Activated CD8-positive, alpha-beta memory T cell treated with anti-CD3 and anti-CD28 coated beads for 36 hours (primary cell): ENCODE data around the gene KRT16. TPM values are rescaled to one million over a fixed set of nuclear protein-coding genes. Genes with fewer than 3 reads are reported as not detected.
"Not testable (repeated sequence)": the region's sequence is repeated elsewhere in the genome, so short reads cannot be mapped to it uniquely, and the experiment has no call there.

Experiments
- CTCF ChIA-PET: fragments of 350-600 bp; sonication (Branson Sonifier 250); formaldehyde crosslinking; loops from one replicate; lab custom pipeline; 2021; ENCODE audit warnings: antibody characterized with exemption; lab: Charles Lee
- POLR2A ChIA-PET: fragments of 350-600 bp; sonication (Branson Sonifier 250); formaldehyde crosslinking; loops from one replicate; lab custom pipeline; 2021; ENCODE audit warnings: antibody characterized with exemption; lab: Charles Lee
- total RNA-seq, 2 experiments: library from RNA; stranded (reverse); gene quantifications; one replicate each; pipeline ENCODE4 v1.2.3, GENCODE V29; 2021

KRT16 gene
- total RNA-seq, 2 experiments from 2014 or later, result not detected

DNA sequence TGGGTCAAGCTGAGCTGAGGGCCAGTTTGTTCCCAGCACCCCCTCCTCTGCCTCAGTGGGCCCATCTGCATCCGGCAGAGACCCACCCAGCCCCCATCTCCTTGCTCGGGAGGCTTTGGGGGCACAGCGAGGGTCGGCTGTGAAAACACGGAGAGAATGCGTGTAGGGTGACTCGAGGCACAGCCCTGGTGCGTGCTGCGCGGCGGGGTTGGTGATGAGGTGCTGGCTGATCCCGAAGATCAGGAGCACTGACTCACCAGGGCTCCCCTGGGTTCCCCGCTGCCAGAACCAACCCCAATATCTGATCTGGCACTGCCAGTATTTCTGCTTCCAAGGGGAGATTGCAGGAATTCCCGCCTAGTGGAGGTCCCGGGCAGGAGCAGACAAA, 19.3 kb upstream of the KRT16 start:
- POLR2A ChIA-PET, result no interaction called here

DNA sequence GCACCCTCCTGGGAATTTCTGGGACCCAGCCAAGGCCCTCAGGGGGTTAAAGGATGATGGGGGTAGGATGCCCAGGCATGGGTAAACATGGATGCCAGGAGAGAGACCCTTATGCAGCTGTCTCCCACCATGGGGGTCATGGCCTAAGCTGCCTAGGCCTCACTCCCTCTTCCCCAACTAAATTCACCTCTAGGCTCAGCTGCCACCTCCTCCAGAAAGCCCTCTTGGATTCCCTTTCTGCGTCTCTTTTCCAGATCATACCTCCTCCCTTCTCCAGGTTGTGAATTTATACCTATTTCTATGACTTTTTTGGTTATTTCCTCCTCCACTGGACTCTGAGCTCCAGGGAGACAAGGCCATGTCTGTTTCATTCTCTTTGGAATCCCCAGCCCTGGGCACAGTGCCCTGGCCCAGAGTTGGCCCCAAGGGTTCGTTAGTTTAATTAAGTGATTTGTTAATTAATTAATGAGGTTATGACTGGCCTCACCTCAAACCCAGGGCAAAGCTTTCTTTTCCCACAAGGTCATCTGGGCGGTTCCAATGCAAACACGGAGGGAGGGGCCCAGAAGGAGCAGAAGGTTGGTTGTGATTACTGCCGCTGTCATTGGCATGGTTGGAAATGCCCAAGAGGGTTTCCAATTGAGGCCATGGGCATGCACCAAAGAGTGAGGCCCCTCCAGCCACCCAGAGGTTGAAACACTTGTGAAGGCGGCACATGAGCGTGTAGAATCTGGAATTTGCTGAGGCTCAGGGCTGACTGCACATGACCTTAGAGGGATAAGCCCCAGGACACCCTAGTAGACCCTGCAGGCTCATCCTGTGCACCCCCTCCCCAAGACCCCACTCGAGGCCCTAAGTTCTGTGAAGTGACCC, 18.7 kb upstream of the KRT16 start:
- ChIA-PET CTCF (no interaction called here), POLR2A (no interaction called here)

More for the DNA sequence above, 19.3 kb upstream of the KRT16 start:
- CTCF ChIA-PET, result no interaction called here

DNA sequence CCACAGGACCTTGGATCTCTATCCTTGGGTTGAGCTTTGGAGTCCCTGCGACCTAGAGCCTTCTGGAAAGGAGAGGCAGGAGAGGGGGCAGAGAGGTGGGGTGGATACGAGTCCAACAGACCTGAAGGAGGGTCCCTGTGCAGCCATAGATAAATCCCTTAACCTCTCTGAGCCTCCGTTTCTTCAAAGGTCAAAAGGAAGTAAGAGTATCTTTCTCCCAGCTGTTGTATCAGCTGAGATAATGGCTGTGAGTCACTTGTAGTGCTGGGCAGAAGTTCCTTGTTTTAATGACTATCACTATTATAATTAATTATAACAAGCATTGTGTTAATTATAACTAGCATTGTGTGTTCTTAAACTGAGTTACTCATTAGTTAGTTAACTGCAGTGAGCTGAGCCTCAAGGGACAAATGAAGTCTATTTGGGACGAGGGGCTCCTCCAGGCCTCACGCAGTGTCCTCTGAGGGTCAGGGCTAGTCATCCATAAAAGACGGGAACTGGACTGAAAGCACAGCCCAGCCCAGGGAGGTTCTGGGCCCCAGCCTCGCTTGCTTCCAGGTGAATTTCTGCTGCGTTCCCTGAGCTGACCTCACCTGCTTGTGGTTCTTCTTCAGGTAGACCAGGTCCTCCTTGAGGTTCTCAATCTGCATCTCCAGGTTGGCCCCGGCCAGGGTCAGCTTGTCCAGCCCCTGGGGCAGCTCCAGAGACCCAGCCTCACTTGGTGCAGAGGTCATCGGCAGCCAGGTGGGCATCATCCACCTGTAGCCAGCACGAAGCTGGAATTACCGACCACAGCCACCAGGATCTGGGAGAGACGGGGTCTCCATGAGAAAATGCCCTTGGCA, 17.5 kb upstream of the KRT16 start:
- CTCF ChIA-PET, result no interaction called here
- POLR2A ChIA-PET, result no interaction called here

DNA sequence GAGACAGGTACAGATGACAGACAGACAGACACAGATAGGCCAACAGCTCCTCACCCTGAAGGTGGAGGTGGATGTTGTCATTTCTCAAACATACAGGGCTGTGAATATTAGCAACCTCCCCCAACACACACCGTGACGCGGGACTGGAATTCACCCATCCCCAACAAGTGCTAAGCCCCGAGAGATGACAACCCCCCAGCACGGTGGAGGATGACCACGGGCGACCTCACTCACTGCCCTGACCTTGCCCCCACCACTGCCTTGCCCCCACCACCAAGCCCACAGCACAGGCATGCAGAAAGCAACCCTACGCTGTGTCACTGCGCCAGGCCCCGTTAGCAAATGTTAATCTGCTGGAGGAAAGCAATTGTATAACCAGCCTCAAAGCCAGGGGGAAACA, 16.7 kb upstream of the KRT16 start:
- ChIA-PET POLR2A (no interaction called here), CTCF (no interaction called here)

DNA sequence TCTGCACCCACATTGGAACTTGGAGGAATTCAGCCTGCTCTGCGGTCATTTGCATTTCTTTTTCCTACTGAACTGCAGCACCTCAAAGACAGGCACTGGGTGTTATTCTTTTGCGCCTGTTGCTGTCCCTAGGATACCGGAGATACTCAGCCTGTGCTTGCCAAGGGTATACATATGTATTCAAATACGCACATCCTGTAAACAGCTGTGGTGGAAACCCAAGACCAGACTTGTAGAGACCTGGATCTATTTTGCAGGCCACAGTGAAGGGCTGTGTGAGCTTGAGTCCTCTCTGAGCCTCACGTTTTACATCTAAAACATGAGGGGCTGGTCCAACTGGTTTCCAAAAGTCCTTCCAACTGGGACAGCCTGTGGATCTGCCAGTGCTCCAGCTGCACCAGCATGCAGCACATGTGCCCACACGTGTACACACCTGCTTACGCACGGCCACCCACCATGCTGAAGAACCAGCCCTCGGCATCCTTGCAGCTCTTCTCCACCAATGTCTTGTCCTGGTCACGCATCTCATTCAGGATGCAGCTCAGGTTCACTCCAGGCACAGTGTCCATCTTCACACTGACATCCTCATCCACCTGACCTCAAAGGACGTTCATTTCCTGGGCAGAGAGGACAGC, 16.2 kb upstream of the KRT16 start:
- CTCF ChIA-PET, POLR2A ChIA-PET: not testable (repeated sequence)

DNA sequence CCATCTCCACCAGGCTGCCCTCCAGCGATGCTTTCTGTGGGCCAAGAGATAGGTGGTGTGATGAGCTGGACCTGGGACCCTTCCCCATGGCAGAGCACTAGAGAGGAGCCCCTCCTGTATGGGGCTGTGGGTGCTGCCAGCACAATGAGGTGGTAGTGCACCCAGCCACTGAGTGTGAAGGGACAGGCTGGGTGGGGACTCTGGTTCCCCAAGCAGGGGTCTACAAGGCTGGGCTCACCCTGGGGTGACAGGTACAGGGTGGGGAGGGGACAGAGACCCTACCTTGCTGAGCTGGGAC, 15.5 kb upstream of the KRT16 start:
- CTCF ChIA-PET, POLR2A ChIA-PET: not testable (repeated sequence)

DNA sequence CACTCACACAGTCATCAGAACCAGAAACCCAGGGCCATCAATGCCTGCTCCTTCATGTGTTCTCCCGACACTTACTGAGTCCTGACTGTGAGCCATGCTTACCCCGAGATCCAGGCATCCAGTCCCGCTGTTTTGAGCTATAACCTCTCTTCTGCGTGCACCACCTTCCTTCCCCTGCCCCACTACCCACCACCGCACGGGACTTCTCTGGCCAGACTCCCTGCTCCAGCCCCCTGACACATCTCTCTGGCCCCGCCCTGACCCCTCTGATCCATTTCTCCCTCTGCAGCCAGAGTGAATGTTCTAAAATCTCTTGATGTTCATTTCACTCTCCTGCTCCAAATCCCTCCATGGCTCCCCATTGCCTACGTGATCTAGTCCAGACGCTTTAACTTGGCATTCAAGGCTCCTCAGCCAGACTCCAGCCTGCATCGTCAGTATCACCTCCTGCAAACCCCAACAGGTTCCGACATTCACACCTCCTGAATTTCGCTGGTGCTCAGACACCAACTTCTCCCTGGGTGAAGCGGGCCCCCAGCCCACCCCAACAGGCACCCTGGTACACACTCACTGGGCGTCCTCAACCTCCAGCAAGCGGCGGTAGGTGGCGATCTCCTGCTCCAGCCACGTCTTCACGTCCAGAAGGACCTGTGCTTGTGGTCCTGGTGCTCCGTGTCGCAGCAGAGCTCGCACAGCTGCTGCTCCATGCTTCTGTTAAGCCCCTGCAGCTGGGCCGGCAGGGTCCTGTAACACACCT, 14.9 kb upstream of the KRT16 start:
- ChIA-PET POLR2A (no interaction called here), CTCF (interaction anchor here (1.1 kb wide), 1 partner anchor 711 kb away, joined by 3 read pairs; no protein-coding TSS in a partner anchor)

DNA sequence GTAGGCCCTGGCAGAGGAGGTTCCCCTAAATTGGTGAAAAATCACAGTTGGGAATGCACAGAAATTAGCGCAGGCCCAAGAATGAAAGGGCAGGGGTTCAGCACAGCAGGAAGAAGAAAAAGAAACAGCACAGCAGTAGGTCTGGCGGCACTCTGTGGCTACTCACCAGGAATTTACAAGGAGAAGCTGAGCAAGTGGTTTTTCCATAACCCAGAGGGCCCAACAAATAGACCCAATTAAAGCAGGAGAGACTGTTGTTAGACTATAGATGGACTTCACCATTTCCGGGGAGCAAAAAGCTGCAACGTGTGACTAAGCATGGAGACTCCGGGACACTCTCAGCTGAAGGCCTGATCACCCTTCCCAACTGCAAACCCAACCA, 14.3 kb upstream of the KRT16 start:
- CTCF ChIA-PET, result interaction anchor here (1.1 kb wide), 1 partner anchor 711 kb away, joined by 3 read pairs; no protein-coding TSS in a partner anchor
- POLR2A ChIA-PET, result not testable (repeated sequence)

DNA sequence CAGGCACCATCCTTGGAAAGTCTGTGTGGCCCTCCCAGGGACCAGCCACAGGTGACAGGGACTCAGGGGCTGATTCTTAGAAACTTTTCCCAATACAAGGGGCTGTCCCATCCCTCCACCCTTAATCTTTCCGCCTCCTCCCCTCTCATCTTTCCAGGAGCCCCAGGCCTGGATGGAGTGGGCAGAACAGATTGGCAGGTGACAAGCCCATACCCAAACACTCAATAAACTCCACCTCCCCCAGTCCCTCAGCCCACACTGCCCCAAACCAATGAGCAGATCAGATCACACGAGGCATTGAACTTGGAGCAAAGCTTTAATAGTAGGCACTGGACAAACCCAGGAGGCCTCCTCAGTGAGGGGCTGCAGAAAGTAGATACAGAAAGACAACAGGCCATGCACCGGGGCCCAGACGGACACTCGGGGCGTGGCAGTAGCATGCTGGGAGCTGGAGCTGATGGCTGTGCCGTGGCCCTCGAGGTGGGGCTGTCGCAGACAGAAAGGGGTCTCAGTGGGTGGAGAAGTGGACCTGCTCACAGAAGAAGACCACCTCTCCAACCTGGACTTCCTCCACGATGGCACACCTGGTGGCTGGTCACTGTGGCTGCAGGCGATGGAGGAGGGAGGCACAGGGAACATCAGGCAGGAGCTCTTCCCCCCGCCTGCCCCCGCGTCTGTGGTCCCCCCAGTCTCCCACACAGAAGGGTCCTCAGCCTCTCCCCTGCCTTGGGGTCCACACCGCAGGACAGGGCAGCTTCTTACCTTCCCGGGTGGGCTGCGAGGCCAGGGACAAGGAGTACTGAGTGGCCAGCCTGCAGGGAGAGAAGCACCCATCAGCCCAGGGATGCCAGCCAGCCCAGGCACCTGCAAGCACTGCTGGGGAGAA, 13.7 kb upstream of the KRT16 start:
- CTCF ChIA-PET, result interaction anchor here (1.1 kb wide), 1 partner anchor 710 kb away, joined by 3 read pairs; no protein-coding TSS in a partner anchor
- POLR2A ChIA-PET, result not testable (repeated sequence)

DNA sequence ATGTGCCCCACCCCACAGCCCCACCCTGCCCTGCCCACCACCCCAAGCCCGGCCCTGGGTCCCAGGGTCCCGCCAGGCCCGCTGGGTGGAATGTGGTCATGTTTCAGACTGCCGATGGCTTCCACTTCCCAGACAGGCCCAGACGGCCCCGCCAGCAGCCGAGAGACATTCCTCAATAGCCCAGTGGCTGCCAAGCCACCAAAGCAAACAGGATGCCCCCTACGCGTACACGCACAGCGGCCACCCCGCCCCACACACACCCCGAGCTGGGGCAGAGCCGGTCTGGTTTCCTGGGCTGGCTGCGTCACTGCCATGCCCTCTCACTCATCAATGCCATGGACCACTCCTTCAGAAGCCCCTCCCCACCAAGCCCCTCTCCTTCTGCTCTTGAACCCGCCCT, 13.0 kb upstream of the KRT16 start:
- CTCF ChIA-PET, result no interaction called here
- POLR2A ChIA-PET, result no interaction called here

DNA sequence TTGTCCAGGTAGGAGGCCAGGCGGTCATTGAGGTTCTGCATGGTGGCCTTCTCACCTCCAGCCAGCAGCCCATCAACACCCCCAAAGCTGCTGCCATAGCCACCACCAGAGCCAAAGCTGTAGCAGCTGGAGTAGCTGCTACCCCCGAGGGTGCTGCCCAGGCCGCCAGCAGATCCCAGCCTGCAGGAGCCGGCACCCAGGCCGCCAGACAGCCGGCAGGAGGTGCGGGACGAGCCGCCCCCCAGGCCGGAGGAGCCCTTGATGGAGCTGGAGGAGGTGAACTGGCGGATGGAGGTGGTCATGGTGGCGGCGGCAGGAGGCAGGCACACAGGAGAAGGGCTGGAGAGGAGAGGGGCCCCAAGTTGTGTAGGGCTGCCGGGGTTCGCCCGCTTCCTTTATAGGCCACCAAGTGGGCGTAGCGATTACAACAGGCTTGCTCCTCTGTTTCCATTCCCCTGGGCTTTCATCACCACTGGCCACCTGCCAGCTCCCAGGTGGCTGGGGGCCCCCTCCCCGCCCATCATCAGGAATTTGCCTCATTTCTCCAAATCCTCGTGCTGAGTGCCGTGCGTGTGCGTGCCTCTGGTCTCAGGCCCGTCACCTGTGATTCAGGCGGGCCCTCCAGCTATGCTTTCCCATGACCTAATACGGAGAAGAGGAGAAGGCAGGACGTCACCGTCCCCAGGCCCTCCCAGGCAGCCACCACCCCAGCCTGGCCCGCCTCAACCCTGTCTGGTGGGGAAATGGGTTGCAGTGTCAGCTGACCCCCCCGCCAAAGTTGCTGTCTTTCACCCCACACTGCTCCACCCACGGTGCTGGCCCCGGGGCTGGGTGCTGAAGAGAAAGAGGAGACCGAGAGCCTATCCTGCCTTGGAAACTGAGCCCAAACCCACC, 11.9 kb upstream of the KRT16 start, which contains the start of gene KRT17:
Gene KRT17 (minus strand): TSS at position 368 of the 894 bp plus-strand sequence. CDS start 66 bp downstream, at position 302.
- ChIA-PET CTCF (no interaction called here), POLR2A (no interaction called here)

DNA sequence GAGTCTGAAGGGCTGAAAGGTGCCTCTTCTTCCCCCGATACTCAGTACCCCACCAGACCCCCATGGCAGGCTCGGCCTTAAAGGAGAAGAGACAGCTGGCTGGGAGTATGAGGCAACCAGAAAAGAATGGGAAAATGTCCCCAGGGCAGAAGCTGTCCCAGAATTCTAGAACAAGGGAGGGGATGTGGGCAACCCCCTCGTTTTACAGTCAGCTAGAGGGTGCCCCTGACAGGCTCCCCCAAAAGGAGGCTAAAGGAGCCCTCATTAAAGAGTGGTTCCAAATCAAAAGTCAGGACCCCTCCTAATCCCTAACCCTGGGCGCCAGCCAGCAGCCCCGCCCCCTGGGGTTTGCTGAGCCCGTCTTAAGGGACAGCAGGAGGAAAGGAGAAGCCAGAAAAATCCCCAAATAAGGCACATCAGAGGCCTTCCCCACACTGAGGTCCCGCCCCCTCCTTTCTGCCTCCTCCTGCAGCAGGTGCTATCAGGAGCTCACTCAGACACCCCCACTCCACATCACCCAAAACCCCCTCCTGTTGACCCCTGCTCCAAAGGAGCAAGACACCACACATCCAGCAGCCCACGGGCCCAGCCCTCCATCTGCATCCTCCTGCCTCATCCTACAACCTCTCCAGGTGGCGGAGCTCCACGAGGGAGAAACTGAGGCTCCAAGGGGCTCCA, 10.8 kb upstream of the KRT16 start:
- CTCF ChIA-PET, POLR2A ChIA-PET: not testable (repeated sequence)

DNA sequence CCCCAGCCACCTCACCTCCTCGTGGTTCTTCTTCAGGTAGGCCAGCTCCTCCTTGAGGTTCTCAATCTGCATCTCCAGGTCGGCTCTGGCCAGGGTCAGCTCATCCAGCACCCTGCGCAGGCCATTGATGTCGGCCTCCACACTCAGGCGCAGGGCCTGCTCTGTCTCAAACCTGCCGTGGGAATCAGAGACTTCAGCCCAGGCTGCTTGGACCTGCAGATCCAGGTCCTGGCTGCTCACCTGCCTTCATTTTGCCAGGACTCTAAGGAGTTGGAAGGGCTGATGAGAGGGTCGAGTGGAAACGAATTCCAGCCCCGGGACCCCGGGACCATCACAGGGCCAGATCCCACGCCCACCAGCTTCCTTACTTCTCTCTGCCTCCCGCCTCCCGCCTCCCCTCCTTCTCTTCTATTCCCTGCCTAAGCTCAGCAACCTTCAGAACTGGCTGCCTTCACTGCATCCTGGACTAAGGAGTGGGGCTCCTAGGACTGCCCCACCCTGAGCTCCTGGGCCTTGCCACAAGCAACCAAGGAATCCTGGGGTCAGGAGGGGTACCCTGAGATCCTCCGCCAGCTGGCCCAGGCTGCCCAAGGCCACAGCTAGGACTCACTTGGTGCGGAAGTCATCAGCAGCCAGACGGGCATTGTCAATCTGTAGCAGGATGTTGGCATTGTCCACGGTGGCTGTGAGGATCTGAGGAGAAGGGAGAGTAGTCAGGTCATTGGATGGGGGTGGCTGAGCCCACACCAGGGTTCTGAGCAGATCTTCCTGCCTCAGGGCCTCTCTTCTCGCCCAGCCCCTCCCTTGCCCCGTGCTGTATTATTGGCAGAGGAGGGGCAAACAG, 10.0 kb upstream of the KRT16 start:
- POLR2A ChIA-PET, CTCF ChIA-PET: not testable (repeated sequence)

DNA sequence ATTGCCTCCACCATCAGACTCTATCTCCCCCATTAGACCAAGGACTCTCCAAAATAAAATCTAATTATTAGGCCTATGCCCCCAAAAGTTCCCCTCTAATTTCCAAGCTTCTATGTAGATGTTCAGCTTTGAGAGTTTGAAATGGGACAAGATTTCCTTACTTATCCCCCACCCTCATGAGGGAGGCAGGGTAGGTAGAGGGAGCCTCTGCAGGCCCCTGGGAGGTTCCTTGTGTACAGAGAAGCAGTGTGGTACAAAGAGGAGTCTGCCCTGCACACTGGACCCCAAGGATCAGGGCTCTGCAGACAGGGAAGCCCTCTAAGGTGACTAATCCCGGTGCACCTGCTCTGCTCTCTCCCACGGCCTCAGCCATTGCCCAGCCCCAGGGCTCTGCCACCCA, 9.3 kb upstream of the KRT16 start:
- ChIA-PET POLR2A (no interaction called here), CTCF (no interaction called here)

DNA sequence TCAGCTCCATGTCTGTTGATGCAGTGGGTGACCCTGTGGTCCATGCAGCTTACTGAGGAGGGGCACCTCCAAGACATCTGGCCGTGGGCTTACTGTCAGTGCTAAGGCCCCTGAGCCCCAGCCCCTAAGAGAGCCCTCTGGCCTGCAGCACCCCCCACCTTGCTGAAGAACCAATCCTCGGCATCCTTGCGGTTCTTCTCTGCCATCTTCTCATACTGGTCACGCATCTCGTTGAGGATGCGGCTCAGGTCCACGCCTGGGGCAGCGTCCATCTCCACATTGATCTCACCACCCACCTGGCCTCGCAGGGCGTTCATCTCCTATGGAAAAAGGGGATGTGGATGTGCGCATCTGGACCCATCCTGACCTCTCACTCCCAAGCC, 8.9 kb upstream of the KRT16 start:
- CTCF ChIA-PET, result not testable (repeated sequence)

More for the DNA sequence above, 8.9 kb upstream of the KRT16 start:
- POLR2A ChIA-PET, result not testable (repeated sequence)
